Breast epithelium (tissue), 4 donors: Measurements from ENCODE around the gene B4GALNT1. TPM values are rescaled to one million over a fixed set of nuclear protein-coding genes. Genes with fewer than 3 reads are reported as not detected.
"Not testable (repeated sequence)": the region's sequence is repeated elsewhere in the genome, so short reads cannot be mapped to it uniquely, and the experiment has no call there.

Experiments used
- DNase-seq, 2 donors: peaks; one replicate each; pipeline ENCODE4 v3.0.0-alpha.2; 2019; ENCODE audit warnings: low spot score in 2 of 2
- H3K27ac ChIP-seq, 2 donors: fragments of 200-600 bp; sonication (generic) in 1 of 2; one replicate each; pipeline ENCODE4 v1.5.1; 2016 to 2019; ENCODE audit warnings: mild to moderate bottlenecking in 1 of 2
- H3K27me3 ChIP-seq, 2 donors: fragments of 200-600 bp; sonication (generic) in 1 of 2; one replicate each; pipeline versions ENCODE4 v1.5.1 to v1.6.0; 2017 to 2019; ENCODE audit warnings: control low read depth in 1 of 2, mild to moderate bottlenecking in 1 of 2
- H3K36me3 ChIP-seq: fragments of 200-600 bp; one replicate; pipeline ENCODE4 v1.5.1; 2019
- H3K4me1 ChIP-seq, 2 donors: fragments of 200-600 bp; sonication (generic); one replicate each; pipeline ENCODE4 v1.5.1; 2016 to 2019; ENCODE audit warnings: control low read depth in 1 of 2
- H3K4me3 ChIP-seq, 3 donors: fragments of 200-600 bp; sonication (generic); 1 replicate in 2 of 3; 2 replicates in 1 of 3; pipeline ENCODE4 v1.5.1; 2016 to 2019; ENCODE audit warnings: mild to moderate bottlenecking in 3 of 3, moderate library complexity in 2 of 3
- H3K9me3 ChIP-seq, 2 donors: fragments of 200-600 bp; sonication (generic) in 1 of 2; one replicate each; pipeline ENCODE4 v1.5.1; 2016 to 2019; ENCODE audit warnings: control low read depth in 1 of 2
- POLR2A ChIP-seq: fragments of 450-650 bp; IDR thresholded peaks from one replicate; pipeline ENCODE4 v1.6.1; 2016; ENCODE audit warnings: antibody characterized with exemption, mild to moderate bottlenecking, moderate library complexity
- POLR2AphosphoS5 ChIP-seq, 3 donors: sonication (generic); formaldehyde crosslinking; IDR thresholded peaks; one replicate each; pipeline ENCODE4 v1.6.1; 2017; ENCODE audit warnings: antibody characterized with exemption in 3 of 3
- intact Hi-C: fragments of 100-400 bp; cut with DNase I; formaldehyde crosslinking; loops from one replicate; pipeline ENCODE4 v1.15.1; 2023; ENCODE audit warnings: low total_unique reads
- total RNA-seq, 3 donors: library from RNA; depleted of rRNA; stranded (reverse); fragments of >200 nt; gene quantifications; one replicate each; pipeline ENCODE4 v1.1.0, GENCODE V29; 2016
- TF ChIP-seq, protein P1 (sequence below), 3 donors: fragments of 450-650 bp; IDR thresholded peaks; one replicate each; pipeline ENCODE4 v1.5.1; 2016 to 2017; ENCODE audit warnings: antibody characterized with exemption in 3 of 3, mild to moderate bottlenecking in 3 of 3, moderate library complexity in 3 of 3

The B4GALNT1 gene
- total RNA-seq, 3 donors from 2014 or later, result 1.1 to 2.6 (median 1.2) TPM

DNA sequence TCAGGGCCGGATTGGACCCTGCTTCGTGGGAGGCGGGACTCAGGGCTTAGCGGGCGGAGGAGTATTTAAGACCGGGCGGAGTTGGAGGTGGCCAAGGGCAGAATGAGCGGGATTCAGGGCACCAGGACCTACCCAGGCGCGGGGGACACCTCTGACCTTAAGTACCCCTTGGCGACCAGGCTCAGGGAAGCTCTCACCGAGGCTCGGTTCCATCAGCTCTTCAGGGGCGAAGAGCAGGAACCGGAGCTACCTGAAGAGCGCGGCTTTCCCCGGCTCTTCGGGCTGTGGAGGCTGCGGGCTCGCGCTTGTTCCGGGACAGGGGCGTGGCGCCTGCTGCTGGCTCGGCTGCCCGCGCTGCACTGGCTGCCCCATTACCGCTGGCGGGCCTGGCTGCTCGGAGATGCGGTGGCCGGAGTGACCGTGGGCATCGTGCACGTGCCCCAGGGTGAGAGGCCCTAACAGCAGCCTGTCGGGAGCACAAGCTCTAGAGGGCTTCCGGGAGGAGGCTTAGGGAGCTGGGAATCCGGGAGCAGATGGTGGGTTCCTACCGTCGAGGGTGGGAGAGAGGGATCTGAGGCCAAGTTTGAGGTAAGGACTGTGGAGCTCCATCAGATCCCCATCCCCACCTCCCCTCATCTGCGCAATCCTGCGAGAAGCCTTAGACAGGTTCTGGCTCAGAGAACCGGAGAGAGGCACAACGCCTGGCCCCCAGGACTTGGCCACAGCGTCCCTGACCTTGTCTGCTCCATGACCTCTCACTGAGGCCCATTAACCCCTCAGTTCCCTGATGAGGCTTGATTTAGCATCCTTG, 13.4 kb downstream of the B4GALNT1 start:
- intact Hi-C loops, result loop anchor here (5.0 kb wide), 1 partner anchor 37 kb away; no protein-coding TSS in a partner anchor
- Histone ChIP-seq H3K27ac (no peak overlapping the region), H3K36me3 (no peaks in the 10 kb centered on the region), H3K4me3 (no peak overlapping the region), H3K9me3 (no peaks in the 10 kb centered on the region), H3K4me1 (peaks cover 0 to 11% of the 10 kb centered on the region in 2 donors), H3K27me3 (peaks cover 0 to 25% of the 10 kb centered on the region in 2 donors)
- TF ChIP-seq POLR2AphosphoS5 (IDR thresholded peaks at IDR 0.05) (no peak), POLR2A (no peak)
- TF ChIP-seq, protein P1, sequence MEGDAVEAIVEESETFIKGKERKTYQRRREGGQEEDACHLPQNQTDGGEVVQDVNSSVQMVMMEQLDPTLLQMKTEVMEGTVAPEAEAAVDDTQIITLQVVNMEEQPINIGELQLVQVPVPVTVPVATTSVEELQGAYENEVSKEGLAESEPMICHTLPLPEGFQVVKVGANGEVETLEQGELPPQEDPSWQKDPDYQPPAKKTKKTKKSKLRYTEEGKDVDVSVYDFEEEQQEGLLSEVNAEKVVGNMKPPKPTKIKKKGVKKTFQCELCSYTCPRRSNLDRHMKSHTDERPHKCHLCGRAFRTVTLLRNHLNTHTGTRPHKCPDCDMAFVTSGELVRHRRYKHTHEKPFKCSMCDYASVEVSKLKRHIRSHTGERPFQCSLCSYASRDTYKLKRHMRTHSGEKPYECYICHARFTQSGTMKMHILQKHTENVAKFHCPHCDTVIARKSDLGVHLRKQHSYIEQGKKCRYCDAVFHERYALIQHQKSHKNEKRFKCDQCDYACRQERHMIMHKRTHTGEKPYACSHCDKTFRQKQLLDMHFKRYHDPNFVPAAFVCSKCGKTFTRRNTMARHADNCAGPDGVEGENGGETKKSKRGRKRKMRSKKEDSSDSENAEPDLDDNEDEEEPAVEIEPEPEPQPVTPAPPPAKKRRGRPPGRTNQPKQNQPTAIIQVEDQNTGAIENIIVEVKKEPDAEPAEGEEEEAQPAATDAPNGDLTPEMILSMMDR (IDR thresholded peaks at IDR 0.05), result no peak
- DNase-seq, result no peak

DNA sequence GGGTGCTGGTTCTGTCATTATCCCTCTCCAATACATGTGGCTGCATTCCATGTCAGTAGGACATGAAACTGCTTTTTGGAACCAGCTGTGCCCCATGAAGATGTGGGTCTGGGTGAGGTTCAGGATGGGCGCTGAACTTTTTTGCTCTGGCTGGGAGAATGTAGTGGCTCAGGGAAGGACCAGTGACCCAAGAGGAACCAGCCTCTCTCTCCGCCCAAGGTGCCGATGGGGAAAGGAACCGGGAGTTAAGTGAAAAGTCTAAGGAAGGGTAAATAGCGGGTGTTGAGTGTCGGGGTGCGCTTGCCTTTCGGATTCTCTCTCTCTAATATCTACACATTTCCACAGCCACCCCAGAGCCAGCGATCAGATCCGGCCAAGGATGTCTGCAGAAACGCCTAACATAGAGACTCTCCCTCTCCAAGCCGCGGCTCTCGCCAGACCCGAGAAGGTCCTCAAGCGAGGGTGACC, 14.0 kb downstream of the B4GALNT1 start:
- no peak for DNase-seq
- H3K27me3 ChIP-seq, result peaks cover 0 to 19% of the 10 kb centered on the region in 2 donors
- H3K36me3 ChIP-seq, result no peaks in the 10 kb centered on the region
- H3K4me1 ChIP-seq, result peaks cover 0 to 11% of the 10 kb centered on the region in 2 donors
- TF ChIP-seq POLR2A (no peak), POLR2AphosphoS5 (IDR thresholded peaks at IDR 0.05) (no peak)
- TF ChIP-seq, protein P1 (IDR thresholded peaks at IDR 0.05), result no peak
- no peaks in the 10 kb centered on the region for H3K9me3 ChIP-seq
- intact Hi-C loops, result loop anchor here (5.0 kb wide), 1 partner anchor 37 kb away; no protein-coding TSS in a partner anchor
- H3K27ac ChIP-seq, result no peak overlapping the region
- no peak overlapping the region for H3K4me3 ChIP-seq

DNA sequence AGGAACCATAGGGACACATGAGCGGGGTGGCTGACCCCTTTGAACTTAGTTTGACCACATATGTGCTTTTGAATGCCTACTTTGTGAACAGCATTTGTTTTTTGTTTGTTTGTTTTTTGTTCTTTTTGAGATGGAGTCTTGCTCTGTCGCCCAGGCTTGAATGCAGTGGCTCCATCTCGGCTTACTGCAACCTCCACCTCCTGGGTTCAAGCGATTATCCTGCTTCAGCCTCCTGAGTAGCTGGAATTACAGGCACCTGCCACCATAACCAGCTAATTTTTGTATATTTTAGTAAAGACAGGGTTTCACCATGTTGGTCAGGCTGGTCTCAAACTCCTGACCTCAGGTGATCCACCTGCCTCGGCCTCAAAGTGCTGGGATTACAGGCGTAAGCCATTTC, 14.6 kb downstream of the B4GALNT1 start:
- not testable (repeated sequence) for DNase-seq, H3K4me3 ChIP-seq, H3K36me3 ChIP-seq, H3K27ac ChIP-seq, H3K9me3 ChIP-seq
- H3K27me3 ChIP-seq, result peaks cover 0 to 18% of the 10 kb centered on the region in 2 donors
- H3K4me1 ChIP-seq, result peaks cover 0 to 11% of the 10 kb centered on the region in 2 donors
- intact Hi-C loops, result loop anchor here (5.0 kb wide), 1 partner anchor 36 kb away; no protein-coding TSS in a partner anchor

DNA sequence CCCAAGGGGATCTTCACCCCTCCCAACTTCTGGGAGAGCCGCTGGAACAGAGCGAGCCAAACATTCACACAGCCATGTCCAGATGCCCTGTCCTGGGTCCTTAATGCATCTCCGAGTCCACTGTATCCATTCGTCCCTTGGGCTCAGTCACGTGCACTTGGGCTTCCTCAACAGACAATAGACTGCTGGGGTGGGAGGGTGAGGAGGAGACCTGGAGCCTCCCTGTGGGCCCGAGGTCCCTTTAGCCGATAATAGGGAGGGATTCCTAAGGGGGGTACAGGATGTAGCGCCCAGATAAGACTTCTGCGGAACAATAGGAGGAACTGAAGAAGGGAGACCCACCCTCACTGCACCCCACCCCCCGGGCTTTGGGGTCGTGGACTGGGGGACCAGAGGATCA, 15.1 kb downstream of the B4GALNT1 start:
- intact Hi-C loops, result loop anchor here (5.0 kb wide), 1 partner anchor 36 kb away; no protein-coding TSS in a partner anchor
- Histone ChIP-seq H3K36me3 (no peaks in the 10 kb centered on the region), H3K27ac (no peak overlapping the region), H3K4me3 (no peak overlapping the region), H3K27me3 (peaks cover 0 to 18% of the 10 kb centered on the region in 2 donors), H3K9me3 (no peaks in the 10 kb centered on the region), H3K4me1 (peaks cover 0 to 11% of the 10 kb centered on the region in 2 donors)
- no peak for DNase-seq
- TF ChIP-seq POLR2A, result no peak
- no peak for TF ChIP-seq POLR2AphosphoS5 (IDR thresholded peaks at IDR 0.05)
- TF ChIP-seq, protein P1 (IDR thresholded peaks at IDR 0.05), result no peak

DNA sequence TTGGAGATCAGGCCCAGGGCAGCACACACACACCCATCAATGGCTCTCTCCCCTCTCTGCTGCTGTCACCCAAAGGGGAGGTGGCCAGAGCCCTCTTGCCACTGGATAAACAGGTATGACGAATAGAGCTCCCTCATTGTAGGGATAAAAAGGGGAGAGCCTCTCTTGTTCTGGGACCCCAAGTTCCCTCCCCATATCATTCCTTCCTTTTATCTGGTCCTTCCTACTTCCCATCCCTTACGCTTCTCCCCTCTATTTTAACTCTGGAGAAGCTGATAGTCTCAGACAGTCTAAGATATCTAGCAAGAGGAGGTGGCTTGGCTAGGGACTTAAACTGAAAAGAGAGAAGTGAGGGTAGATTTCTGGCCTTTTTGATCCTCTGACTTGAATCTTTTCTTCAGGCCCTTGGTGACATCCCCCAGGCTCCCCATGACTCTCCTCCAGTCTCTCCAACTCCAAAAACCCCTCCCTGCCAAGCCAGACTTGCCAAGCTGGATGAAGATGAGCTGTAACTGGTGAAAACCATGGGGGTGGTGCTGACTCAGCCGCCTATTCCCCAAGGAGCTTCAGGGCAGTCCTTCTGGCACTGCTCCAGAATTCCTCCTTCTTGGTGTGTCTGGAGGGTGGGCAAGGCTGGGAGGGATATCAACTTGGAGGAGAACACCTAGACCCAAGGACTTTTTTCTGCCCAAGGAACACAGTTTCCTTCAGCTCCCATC, 16.5 kb downstream of the B4GALNT1 start:
- H3K36me3 ChIP-seq, result no peaks in the 10 kb centered on the region
- H3K27me3 ChIP-seq, result peaks cover 0 to 18% of the 10 kb centered on the region in 2 donors
- intact Hi-C loops, result loop anchor here (5.0 kb wide), 1 partner anchor 34 kb away; no protein-coding TSS in a partner anchor
- H3K27ac ChIP-seq, result peak overlapping the region in 1 of 2 donors; percentile 7
- peaks cover 0 to 9% of the 10 kb centered on the region in 2 donors for H3K4me1 ChIP-seq
- H3K4me3 ChIP-seq, result no peak overlapping the region
- TF ChIP-seq POLR2AphosphoS5 (IDR thresholded peaks at IDR 0.05), result no peak
- TF ChIP-seq, protein P1 (IDR thresholded peaks at IDR 0.05), result no peak
- TF ChIP-seq POLR2A, result no peak
- no peaks in the 10 kb centered on the region for H3K9me3 ChIP-seq
- no peak for DNase-seq
